Uterus (tissue), 2 donors: ENCODE results near the gene S1PR4.

Experiments used
- CTCF ChIP-seq, 4 experiments: fragments of 200-600 bp in 2 of 4; fragments of 450-650 bp in 2 of 4; sonication (generic) in 2 of 4; IDR thresholded peaks; one replicate each; pipeline ENCODE4 v1.5.1; 2016 to 2019; ENCODE audit warnings: antibody characterized with exemption in 4 of 4, mild to moderate bottlenecking in 2 of 4, moderate library complexity in 1 of 4
- POLR2A ChIP-seq, 2 donors: fragments of 450-650 bp; IDR thresholded peaks; one replicate each; pipeline ENCODE4 v1.6.1; 2016; ENCODE audit warnings: antibody characterized with exemption in 2 of 2, mild to moderate bottlenecking in 1 of 2, moderate library complexity in 1 of 2

- TF ChIP-seq POLR2A (IDR thresholded peaks at IDR 0.05), result no peak
- no peak for TF ChIP-seq CTCF (IDR thresholded peaks at IDR 0.05)
Observed at GRCh38 chr19:3207461-3208242, 29.1 kb downstream of the S1PR4 start.
